DOHH2 (cell line): ENCODE measurements around the gene FUT7.

Experiments used
- CTCF ChIP-seq: fragments of 200-600 bp; sonication (generic); IDR thresholded peaks from one replicate; pipeline ENCODE4 v1.5.1; 2014; ENCODE audit warnings: antibody characterized with exemption, mild to moderate bottlenecking, low read depth, low read length; ENCODE audit not compliant: poor library complexity, severe bottlenecking
- EZH2phosphoT487 ChIP-seq: fragments of 200-600 bp; sonication (generic); IDR thresholded peaks from 2 replicates; pipeline ENCODE4 v1.6.1; 2017; ENCODE audit warnings: borderline replicate concordance, mild to moderate bottlenecking, antibody characterized with exemption, low read length, moderate library complexity, mixed read lengths

- no peak for TF ChIP-seq CTCF
- no peak for TF ChIP-seq EZH2phosphoT487
Observed at GRCh38 chr9:137077010-137077747, 45.3 kb upstream of the FUT7 start, which contains the start of gene UAP1L1.
